ENCODE results near the gene MYRIP. TPM values are rescaled to one million over a fixed set of nuclear protein-coding genes. Genes with fewer than 3 reads are reported as not detected.

MYRIP gene
- total and polyA plus RNA-seq, 10 of the 15 experiments (the other 5 are each of a cell fraction or from before 2014, with no cell fraction given) = 0.03 to 0.08 (median 0.04) TPM; not detected in 6

- Histone ChIP-seq H3K79me2 (ENCODE audit: control insufficient read depth, insufficient read depth, low read length) (no peaks in the 10 kb centered on the region), H3K4me3 (no peak overlapping the region), H3K27ac (ENCODE audit: control insufficient read depth, insufficient read depth) (no peak overlapping the region), H4K20me1 (ENCODE audit: control insufficient read depth, insufficient read depth) (no peaks in the 10 kb centered on the region), H3K9me3 (replicated peaks; ENCODE audit: control insufficient read depth, insufficient read depth, low read length) (no peaks in the 10 kb centered on the region), H3K9ac (ENCODE audit: control insufficient read depth, insufficient read depth, low read length) (no peak overlapping the region), H2AFZ (ENCODE audit: control insufficient read depth, low read depth, low read length) (no peak overlapping the region), H3K4me1 (ENCODE audit: control insufficient read depth, insufficient read depth, low read length) (no peaks in the 10 kb centered on the region), H3K36me3 (ENCODE audit: control insufficient read depth in 2 of 2, insufficient read depth in 2 of 2, low read length in 1 of 2) (no peaks in the 10 kb centered on the region), H3K4me2 (ENCODE audit: control insufficient read depth, insufficient read depth) (no peak overlapping the region), H3K27me3 (replicated peaks in 1 of 2; ENCODE audit: control insufficient read depth in 2 of 2, insufficient read depth in 2 of 2, low read length in 1 of 2) (no peaks in the 10 kb centered on the region)
- FAIRE-seq (no peak), ATAC-seq (no peak), DNase-seq (ENCODE audit: low read depth, low spot score) (no peak)
- RAD21 ChIA-PET (ENCODE audit: unreplicated experiment) = no interaction called here
- in situ Hi-C loops (cut with MboI) = no loop called here
- 0% methylated on average over 2 of the region's 2 CpGs for WGBS (ENCODE audit: insufficient coverage, insufficient replicate concordance, low lambda C conversion rate, missing lambda C conversion rate)
- intact Hi-C loops (cut with micrococcal nuclease; ENCODE audit: unreplicated experiment) = no loop called here
- BruUV-seq (replicated peaks) = no TSS peak
- POLR2A ChIA-PET = no interaction called here
- TF ChIP-seq FOS (IDR thresholded peaks at IDR 0.05; ENCODE audit: borderline replicate concordance, extremely low read depth, insufficient read length) = no peak
- TF ChIP-seq FOXK2 (IDR thresholded peaks at IDR 0.05) = no peak
- TF ChIP-seq MEF2B (IDR thresholded peaks at IDR 0.05; ENCODE audit: partially characterized antibody, poor library complexity, severe bottlenecking) = no peak
- no peak for TF ChIP-seq SUZ12 (IDR thresholded peaks at IDR 0.05; ENCODE audit: unreplicated experiment)
- no peak for TF ChIP-seq BCL11A (IDR thresholded peaks at IDR 0.05; ENCODE audit: low read depth, low read length)
- no peak for TF ChIP-seq MYB (IDR thresholded peaks at IDR 0.05; ENCODE audit: borderline replicate concordance, low read depth, low read length)
- no peak for TF ChIP-seq LARP7 (IDR thresholded peaks at IDR 0.05)
- TF ChIP-seq USF1 (IDR thresholded peaks at IDR 0.05; ENCODE audit: borderline replicate concordance, extremely low read length, insufficient read depth, low read depth, low read length) = no peak
- no peak for TF ChIP-seq ATF2 (IDR thresholded peaks at IDR 0.05; ENCODE audit: low read length)
- no peak for TF ChIP-seq POLR2AphosphoS2 (IDR thresholded peaks at IDR 0.05; ENCODE audit: low read depth, low read length)
- no peak for TF ChIP-seq SRF (IDR thresholded peaks at IDR 0.05; ENCODE audit: low read depth in 2 of 2, low read length in 2 of 2)
- TF ChIP-seq FOXM1 (IDR thresholded peaks at IDR 0.05; ENCODE audit: low read depth, low read length) = no peak
- TF ChIP-seq KDM1A (IDR thresholded peaks at IDR 0.05; ENCODE audit: borderline replicate concordance) = no peak
- CTCF ChIA-PET = no interaction called here
- SMC1A ChIA-PET (ENCODE audit: uncharacterized antibody, unreplicated experiment) = no interaction called here
Measured at GRCh38 chr3:39903253-39903652, 93.8 kb downstream of the MYRIP start.

Data from GM12878 (cell line).